IMR-90 (cell line): ENCODE data around the gene KIAA1328. TPM values are rescaled to one million over a fixed set of nuclear protein-coding genes. Genes with fewer than 3 reads are reported as not detected.

Experiments used
- ATAC-seq: fragments of 200-7000 bp; cut with Tn5 transposase; 2 replicates; pipeline ENCODE4 v1.9.1; 2020; ENCODE audit warnings: low read depth, mild to moderate bottlenecking, moderate library complexity
- BruUV-seq: library from RNA; stranded (reverse); fragments of 400-500 nt; replicated peaks from 2 replicates; lab custom pipeline; 2021; lab: Mats Ljungman, UMichigan
- CTCF ChIA-PET: fragments of 300-600 bp; formaldehyde crosslinking; extraction: SDS; loops from one replicate; lab custom pipeline; 2021; ENCODE audit warnings: antibody characterized with exemption; lab: Yijun Ruan, JAX
- POLR2A ChIA-PET: fragments of 300-600 bp; sonication (Branson Sonifier 250); formaldehyde crosslinking; loops from one replicate; lab custom pipeline; 2022; ENCODE audit warnings: antibody characterized with exemption; ENCODE audit not compliant: unreplicated experiment; lab: Charles Lee
- DNase-seq: peaks from one replicate; pipeline ENCODE4 v3.0.0; 2013
- H2AFZ ChIP-seq: replicated peaks from 2 replicates; pipeline ENCODE3; 2013; ENCODE audit warnings: low read length, mild to moderate bottlenecking; ENCODE audit not compliant: poor library complexity
- H2AK5ac ChIP-seq: 2 replicates; pipeline ENCODE4 v1.6.1; 2013; ENCODE audit warnings: low read depth, low read length, inconsistent platforms
- H2AK9ac ChIP-seq: replicated peaks from 2 replicates; pipeline ENCODE3; 2013; ENCODE audit warnings: mild to moderate bottlenecking, low read depth, low read length, moderate library complexity; ENCODE audit not compliant: poor library complexity
- H2BK120ac ChIP-seq: 2 replicates; pipeline ENCODE4 v1.6.1; 2013; ENCODE audit warnings: low read depth, low read length, inconsistent platforms
- H2BK15ac ChIP-seq: 3 replicates; pipeline ENCODE4 v1.6.1; 2013; ENCODE audit warnings: low read depth, low read length, inconsistent platforms
- H2BK20ac ChIP-seq: 2 replicates; pipeline ENCODE4 v1.6.1; 2013; ENCODE audit warnings: low read depth, mild to moderate bottlenecking, inconsistent platforms, low read length, moderate library complexity
- H2BK5ac ChIP-seq: 2 replicates; pipeline ENCODE4 v1.6.1; 2013; ENCODE audit warnings: mild to moderate bottlenecking, low read depth, low read length, inconsistent platforms; ENCODE audit not compliant: poor library complexity, severe bottlenecking
- H3K14ac ChIP-seq: replicated peaks from 2 replicates; pipeline ENCODE4 v1.6.1; 2013; ENCODE audit warnings: low read depth, low read length, inconsistent platforms
- H3K18ac ChIP-seq: 2 replicates; pipeline ENCODE4 v1.6.1; 2013; ENCODE audit warnings: low read depth, low read length, control low read depth
- H3K23ac ChIP-seq: 2 replicates; pipeline ENCODE4 v1.6.1; 2013; ENCODE audit warnings: low read depth, low read length, inconsistent platforms
- H3K27ac ChIP-seq: 2 replicates; pipeline ENCODE4 v1.5.1; 2013; ENCODE audit warnings: mild to moderate bottlenecking, control low read depth, low read length; ENCODE audit not compliant: insufficient read depth
- H3K27me3 ChIP-seq: 2 replicates; pipeline ENCODE4 v1.6.1; 2013; ENCODE audit warnings: low read length; ENCODE audit not compliant: control insufficient read depth, insufficient read depth
- H3K36me3 ChIP-seq: 2 replicates; pipeline ENCODE4 v1.6.1; 2013; ENCODE audit warnings: low read length, mixed read lengths; ENCODE audit not compliant: control insufficient read depth, insufficient read depth
- H3K4ac ChIP-seq: 2 replicates; pipeline ENCODE4 v1.6.1; 2013; ENCODE audit warnings: low read depth, low read length, inconsistent platforms
- H3K4me1 ChIP-seq: 2 replicates; pipeline ENCODE4 v1.6.1; 2013; ENCODE audit warnings: low read length, mixed read lengths; ENCODE audit not compliant: control insufficient read depth, insufficient read depth
- H3K4me2 ChIP-seq: 2 replicates; pipeline ENCODE4 v1.6.1; 2013; ENCODE audit warnings: low read depth, mild to moderate bottlenecking, control low read depth, low read length, moderate library complexity
- H3K4me3 ChIP-seq: 2 replicates; pipeline ENCODE4 v1.5.1; 2013; ENCODE audit warnings: low read depth, mild to moderate bottlenecking, control low read depth, low read length, moderate library complexity; ENCODE audit not compliant: insufficient read depth
- H3K56ac ChIP-seq: 2 replicates; pipeline ENCODE4 v1.6.1; 2013; ENCODE audit warnings: low read length, inconsistent platforms; ENCODE audit not compliant: insufficient read depth; ENCODE audit errors: extremely low read depth
- H3K79me1 ChIP-seq, 2 experiments: 2 replicates each; pipeline ENCODE4 v1.6.1; 2013; ENCODE audit warnings: low read length in 2 of 2, inconsistent platforms in 1 of 2, low read depth in 1 of 2
- H3K9ac ChIP-seq: 2 replicates; pipeline ENCODE4 v1.6.1; 2013; ENCODE audit warnings: low read depth, low read length, control low read depth
- H3K9me1 ChIP-seq: 2 replicates; pipeline ENCODE4 v1.6.1; 2013; ENCODE audit warnings: low read length, inconsistent platforms; ENCODE audit not compliant: insufficient read depth
- H3K9me3 ChIP-seq: 2 replicates; pipeline ENCODE4 v1.6.1; 2013; ENCODE audit warnings: low read length; ENCODE audit not compliant: control insufficient read depth, insufficient read depth
- H4K20me1 ChIP-seq: 2 replicates; pipeline ENCODE4 v1.6.1; 2013; ENCODE audit warnings: low read length, inconsistent platforms; ENCODE audit not compliant: insufficient read depth
- H4K5ac ChIP-seq: 2 replicates; pipeline ENCODE4 v1.6.1; 2013; ENCODE audit warnings: mild to moderate bottlenecking, low read depth, low read length, control low read depth
- H4K8ac ChIP-seq, 2 experiments: 2 replicates each; pipeline ENCODE4 v1.6.1; 2013; ENCODE audit warnings: low read depth in 2 of 2, low read length in 2 of 2, control low read depth in 1 of 2, inconsistent platforms in 1 of 2
- H4K91ac ChIP-seq: 2 replicates; pipeline ENCODE4 v1.6.1; 2013; ENCODE audit warnings: low read depth, low read length, inconsistent platforms; ENCODE audit not compliant: insufficient read depth
- CTCF ChIP-seq: conservative IDR thresholded peaks from 2 replicates; pipeline ENCODE4 v1.5.1; 2012; ENCODE audit warnings: mild to moderate bottlenecking, low read depth, low read length, improper control_type of control experiment
- MAZ ChIP-seq: IDR thresholded peaks from 2 replicates; pipeline ENCODE4 v1.6.1; 2012; ENCODE audit warnings: low read depth, mild to moderate bottlenecking, low read length, improper control_type of control experiment, moderate library complexity, borderline replicate concordance
- SMC3 ChIP-seq: fragments of 150-350 bp; IDR thresholded peaks from 2 replicates; pipeline ENCODE4 v1.6.1; 2016; ENCODE audit warnings: low read depth, mild to moderate bottlenecking, antibody characterized with exemption, low read length, moderate library complexity
- WGBS, 2 experiments: methylation state at CpG; one replicate each; pipeline versions ENCODE4 v1.1.5 to v1.1.7; 2013; ENCODE audit warnings: missing lambda C conversion rate in 2 of 2; ENCODE audit not compliant: insufficient read length in 1 of 2; ENCODE audit errors: extremely low coverage in 2 of 2; 5-methylcytosine and 5-hydroxymethylcytosine counted together
- dilution Hi-C: fragments of 300-500 bp; cut with HindIII; formaldehyde crosslinking; loops from one replicate; pipeline ENCODE4 v1.14.3; 2018; ENCODE audit warnings: low sequenced_read_pairs; ENCODE audit not compliant: unreplicated experiment
- in situ Hi-C: fragments of 300-500 bp; cut with MboI; formaldehyde crosslinking; loops from 3 replicates; pipeline ENCODE4 v1.14.3; 2019; ENCODE audit warnings: low sequenced_read_pairs, inconsistent platforms, mixed read lengths
- intact Hi-C: fragments of 100-400 bp; cut with micrococcal nuclease; formaldehyde crosslinking; loops from 2 replicates; pipeline ENCODE4 v1.10.0; 2022
- polyA plus RNA-seq, 3 experiments: library from polyadenylated mRNA; depleted of rRNA; stranded (reverse); fragments of >200 nt; gene quantifications; 2 replicates each; pipeline ENCODE4 v1.2.3, GENCODE V29; 2012; ENCODE audit warnings: low replicate concordance in 1 of 3
- total RNA-seq: library from RNA; depleted of rRNA; stranded (reverse); fragments of >200 nt; gene quantifications from 2 replicates; pipeline ENCODE4 v1.2.3, GENCODE V29; 2012

The KIAA1328 gene
- total and polyA plus RNA-seq, 2 of the 4 experiments (the other 2 are of a cell fraction) = 2.4 to 7.0 TPM

DNA sequence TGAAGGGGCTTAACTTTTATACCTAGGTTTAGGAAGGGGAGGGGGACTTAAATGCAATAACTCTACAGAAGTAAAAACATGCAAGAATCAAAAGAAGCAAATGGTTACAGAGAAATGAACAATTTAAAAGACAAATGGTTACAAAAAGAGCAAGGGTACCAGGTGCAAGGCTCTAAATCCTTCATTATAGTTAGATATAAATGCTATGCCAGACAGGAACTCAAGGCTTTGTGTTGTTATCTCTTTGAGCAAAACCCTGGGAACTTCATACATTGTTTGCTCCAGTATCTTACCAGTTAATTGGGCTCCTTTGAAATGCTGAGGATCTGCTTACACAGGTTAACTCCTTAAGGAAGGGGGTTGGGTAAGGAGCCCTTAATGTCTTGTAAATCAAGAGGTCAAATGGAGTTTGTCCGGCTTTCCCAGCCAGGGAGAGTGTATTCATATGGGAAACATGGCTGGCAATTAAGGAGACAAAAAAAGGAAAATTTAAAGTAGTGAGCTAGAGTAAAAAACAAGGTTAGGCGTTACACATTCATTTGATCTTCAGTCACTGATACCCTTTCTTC lies 389.2 kb downstream of the KIAA1328 start:
- H3K9me3 ChIP-seq = no peaks in the 10 kb centered on the region
- no TSS peak for BruUV-seq
- no peak overlapping the region for H4K5ac ChIP-seq
- H2BK120ac ChIP-seq = no peak overlapping the region
- in situ Hi-C loops (no loop called here), intact Hi-C loops (no loop called here), dilution Hi-C loops (no loop called here)
- H3K9me1 ChIP-seq = no peaks in the 10 kb centered on the region
- no peaks in the 10 kb centered on the region for H3K4me1 ChIP-seq
- no peak overlapping the region for H2BK5ac ChIP-seq
- no peak overlapping the region for H2AK5ac ChIP-seq
- H2BK15ac ChIP-seq = no peak overlapping the region
- no peak overlapping the region for H4K8ac ChIP-seq
- H3K27ac ChIP-seq = no peak overlapping the region
- POLR2A ChIA-PET = no interaction called here
- no peak overlapping the region for H3K23ac ChIP-seq
- no peak overlapping the region for H2AFZ ChIP-seq
- no CpG with 5 or more reads among the region's 2 CpGs for WGBS, 2 experiments
- ATAC-seq = no peak
- no peaks in the 10 kb centered on the region for H3K79me1 ChIP-seq
- no peak overlapping the region for H3K4me2 ChIP-seq
- CTCF ChIA-PET = no interaction called here
- H4K91ac ChIP-seq = no peak overlapping the region
- H3K9ac ChIP-seq = no peak overlapping the region
- H3K27me3 ChIP-seq = no peaks in the 10 kb centered on the region
- no peaks in the 10 kb centered on the region for H4K20me1 ChIP-seq
- no peak overlapping the region for H2BK20ac ChIP-seq
- no peak overlapping the region for H3K14ac ChIP-seq
- H2AK9ac ChIP-seq = no peak overlapping the region
- no peak overlapping the region for H3K56ac ChIP-seq
- DNase-seq = no peak
- TF ChIP-seq MAZ (no peak), CTCF (no peak), SMC3 (no peak)
- no peak overlapping the region for H3K4ac ChIP-seq
- H3K4me3 ChIP-seq = no peak overlapping the region
- H3K36me3 ChIP-seq = no peaks in the 10 kb centered on the region
- H3K18ac ChIP-seq = no peak overlapping the region
